ENCODE measurements around the gene POLA2.

The POLA2 gene

DNA sequence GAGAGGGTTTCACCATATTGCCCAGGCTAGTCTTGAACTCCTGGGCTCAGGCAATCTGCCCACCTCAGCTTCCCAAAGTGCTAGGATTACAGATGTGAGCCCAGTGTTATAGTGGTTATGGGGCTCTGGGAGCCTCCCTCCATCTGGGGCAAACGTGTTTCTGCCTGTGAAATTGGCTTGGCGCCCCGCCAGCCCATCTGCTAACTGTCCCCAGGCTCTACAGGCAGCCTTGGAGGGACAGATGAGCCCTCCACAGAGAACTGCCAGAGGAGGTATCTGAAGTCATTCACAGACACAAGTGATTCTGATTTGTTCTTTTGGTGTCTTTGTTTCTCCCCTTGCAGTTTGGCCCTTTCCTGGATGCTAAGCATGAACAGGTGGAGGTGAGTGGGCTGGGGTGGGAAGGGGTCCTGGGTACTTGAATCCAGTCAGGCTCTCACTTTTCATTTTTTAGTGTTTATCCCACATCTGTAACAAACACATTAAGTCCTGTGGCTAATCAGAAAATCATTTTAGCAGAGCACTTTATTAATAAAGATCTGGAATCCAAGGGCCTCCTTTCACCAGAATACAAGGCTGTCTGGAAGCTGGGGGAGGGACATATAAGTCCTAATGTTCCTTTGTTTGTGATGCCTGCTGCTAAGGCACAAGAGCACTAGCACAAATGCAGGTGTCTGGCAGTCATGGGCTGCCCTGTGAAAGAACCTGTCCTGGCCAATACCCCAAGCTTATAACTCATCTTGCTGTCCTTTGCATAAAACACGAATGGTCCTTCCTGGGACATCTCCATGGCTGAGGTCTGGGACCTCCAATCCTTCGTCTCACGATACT is 27.2 kb downstream of the POLA2 start:
- no peak for DNase-seq

DNA sequence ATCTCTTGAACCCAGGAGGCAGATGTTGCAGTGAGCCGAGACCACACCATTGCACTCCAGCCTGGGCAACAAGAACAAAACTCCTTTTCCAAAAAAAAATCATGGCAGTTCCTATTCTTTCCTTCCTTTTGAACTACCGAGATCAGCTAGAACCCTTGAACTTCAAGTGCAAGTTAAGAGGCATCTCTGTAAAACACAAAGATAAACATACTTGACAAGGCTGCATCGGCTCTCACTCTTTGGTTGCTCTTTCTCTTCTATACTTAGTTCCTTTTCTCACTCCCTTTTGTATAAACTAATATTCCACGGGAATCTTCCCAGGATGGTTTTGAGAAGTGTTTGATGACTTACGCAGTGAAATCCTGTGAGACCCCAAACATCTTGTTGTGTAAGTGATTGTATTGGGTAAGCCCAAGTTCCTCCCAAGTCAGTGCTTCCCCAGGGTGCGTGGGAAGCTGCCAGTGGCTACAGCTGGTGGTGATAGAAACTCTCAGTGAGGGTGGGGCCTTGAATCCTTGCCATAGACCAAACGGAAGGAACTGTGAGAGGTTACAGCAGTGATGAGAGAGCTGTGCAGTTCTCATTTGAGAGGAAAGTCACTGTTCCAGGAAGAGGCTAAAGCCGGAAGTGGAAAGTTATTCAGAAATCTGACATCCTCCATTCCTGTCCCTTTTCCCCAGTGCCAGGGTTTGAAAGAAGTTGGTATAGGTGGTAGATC is 28.8 kb downstream of the POLA2 start:
- no peak for DNase-seq

- DNase-seq = no peak
These were observed 29.9 kb downstream of the POLA2 start for GRCh38 chr11:65291613-65292012.

- no peak for DNase-seq
These were observed 31.1 kb downstream of the POLA2 start for GRCh38 chr11:65292890-65293289.

- no peak for DNase-seq
These were observed 32.2 kb downstream of the POLA2 start for GRCh38 chr11:65293909-65294381.

DNA sequence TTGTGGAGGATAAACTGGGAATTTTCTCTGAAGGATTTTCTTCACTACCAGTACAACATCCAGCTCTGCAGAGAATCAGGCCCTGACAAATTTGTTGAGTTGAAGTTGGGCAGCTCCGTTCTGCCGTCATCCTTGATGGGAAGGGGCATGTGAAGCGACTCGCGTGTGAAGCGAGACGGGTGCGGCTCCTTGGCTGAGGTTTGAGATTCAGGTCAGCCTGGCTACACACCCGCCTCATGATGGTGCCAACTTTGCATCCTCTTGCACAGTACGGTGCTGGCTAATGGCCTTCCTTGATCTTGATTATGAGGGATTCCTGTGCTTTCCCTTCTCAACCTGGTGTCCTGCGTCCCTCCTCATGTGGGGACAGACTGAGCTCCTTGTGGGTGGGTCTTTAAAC is 33.2 kb downstream of the POLA2 start:
- DNase-seq = no peak

DNA sequence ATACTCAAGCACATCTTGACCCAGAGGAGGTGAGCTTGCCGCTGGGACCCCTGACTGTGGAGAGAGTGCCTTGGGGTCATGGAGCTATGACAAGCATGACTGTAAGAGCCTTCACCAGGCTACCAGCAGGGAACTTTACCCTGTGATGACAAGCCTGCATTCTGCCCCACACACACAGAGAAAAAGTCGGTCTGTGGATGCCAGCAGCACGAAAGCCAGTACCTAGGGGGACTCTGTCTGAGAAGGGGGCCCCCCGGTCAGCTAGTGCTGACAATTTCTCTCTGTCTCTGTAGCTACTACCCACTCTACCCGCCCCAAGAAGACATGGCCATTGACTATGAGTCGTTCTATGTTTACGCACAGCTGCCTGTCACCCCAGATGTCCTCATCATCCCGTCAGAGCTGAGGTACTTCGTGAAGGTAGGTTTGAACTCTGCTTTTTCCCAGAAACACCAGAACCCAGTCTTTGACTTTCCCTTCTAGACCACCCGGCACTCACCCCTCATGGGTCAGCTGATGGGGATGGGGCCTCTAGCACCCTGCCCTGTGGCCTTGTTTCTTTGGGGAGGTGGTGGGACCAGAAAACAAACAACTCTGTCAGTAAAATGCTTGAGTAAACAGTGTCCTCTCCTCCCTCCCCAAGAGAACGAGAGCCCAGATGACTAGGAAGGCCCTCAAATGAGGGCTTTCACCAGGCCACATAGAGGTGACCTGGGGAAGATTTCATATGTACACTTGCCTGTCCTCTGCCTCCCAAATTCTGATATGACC is 34.0 kb downstream of the POLA2 start:
- DNase-seq = no peak

GRCh38 chr11:65297026-65297672 is 35.4 kb downstream of the POLA2 start:
- no peak for DNase-seq

DNA sequence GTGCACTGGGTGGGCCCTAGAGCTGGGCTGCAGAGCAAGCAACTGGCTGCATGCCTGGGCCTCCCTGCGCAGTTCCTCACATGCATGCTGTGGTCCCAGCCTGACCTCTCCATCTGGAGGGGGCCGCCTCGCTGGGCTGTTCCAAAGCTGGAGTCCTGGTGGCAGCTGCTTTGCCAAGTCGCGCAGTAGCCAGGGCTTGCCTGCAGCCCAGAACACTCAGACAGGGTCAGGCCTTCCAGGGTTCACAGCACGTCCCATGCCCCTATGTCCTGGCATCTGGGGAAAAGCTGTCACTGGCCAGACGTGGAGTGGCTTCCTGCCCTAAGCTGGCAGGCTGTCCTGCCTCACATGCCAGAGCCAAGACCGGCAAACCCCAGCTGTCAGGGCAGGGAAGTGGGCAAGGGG is 36.4 kb downstream of the POLA2 start:
- no peak for DNase-seq

DNA sequence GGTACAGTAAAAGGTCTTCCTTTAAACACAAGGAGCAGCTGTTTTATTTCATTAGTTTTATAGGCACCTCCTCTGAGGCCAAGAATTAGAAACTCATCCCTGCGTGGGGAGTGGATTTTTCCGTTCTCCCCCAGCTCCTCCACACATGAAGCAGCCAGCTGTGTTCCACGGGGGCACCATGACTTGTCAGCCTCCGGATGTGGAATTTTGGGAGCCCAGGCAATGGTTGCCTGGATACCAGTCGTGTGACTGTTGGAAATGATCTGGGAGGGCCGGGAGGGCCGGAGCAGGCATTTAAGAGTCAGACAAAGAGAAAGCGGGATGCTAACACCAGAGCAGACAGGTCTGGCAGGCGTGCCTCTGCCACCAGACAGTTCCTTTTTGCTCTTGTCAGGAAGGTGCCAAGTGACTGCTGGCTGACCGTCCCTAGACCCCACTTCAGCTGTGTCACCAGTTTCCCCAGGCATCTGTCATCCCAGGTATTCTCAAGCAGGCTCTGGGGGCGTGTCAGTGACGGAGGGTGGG is 37.0 kb downstream of the POLA2 start:
- no peak for DNase-seq

- no peak for DNase-seq
These were observed 39.0 kb downstream of the POLA2 start for GRCh38 chr11:65300621-65301275.

- no peak for DNase-seq
These were observed 39.9 kb downstream of the POLA2 start for GRCh38 chr11:65301491-65302329.

DNA sequence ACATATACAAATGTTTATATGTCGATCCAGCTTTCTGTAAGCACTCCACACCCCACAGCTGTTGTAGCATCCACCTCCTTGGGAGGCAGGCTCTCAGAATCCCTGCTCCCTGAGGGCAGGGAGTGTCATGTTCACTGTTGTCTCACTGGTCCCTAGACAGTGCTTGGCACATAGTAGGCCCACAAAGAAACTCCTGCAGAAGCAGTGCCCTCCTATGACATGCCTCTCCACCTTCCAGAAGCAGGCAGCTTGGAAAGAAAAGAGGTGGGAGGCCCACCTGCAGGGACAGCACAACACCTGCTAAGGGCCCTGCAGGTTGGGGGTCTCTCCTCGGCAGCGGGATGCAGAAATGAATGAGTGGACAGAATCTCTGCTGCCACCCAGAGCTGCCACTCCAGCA is 41.8 kb downstream of the POLA2 start:
- DNase-seq = no peak

DNA sequence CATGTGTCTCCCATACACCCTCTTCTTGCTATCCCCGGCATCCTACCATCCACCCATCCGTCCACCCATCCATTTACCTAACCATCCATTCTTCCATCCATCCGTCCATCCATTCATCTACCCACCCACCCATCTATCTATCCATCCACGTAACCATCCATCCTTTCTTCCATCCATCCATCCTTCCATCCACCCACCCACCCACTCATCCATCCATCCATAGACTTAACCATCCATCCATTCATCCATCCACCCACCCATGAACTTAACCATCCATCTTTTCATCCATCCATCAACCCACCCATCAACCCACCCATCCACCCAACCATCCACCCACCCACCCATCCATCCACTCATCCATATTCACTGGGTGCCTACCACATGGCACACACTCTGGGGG is 42.3 kb downstream of the POLA2 start:
- DNase-seq = no peak

GRCh38 chr11:65304613-65305012 is 42.9 kb downstream of the POLA2 start:
- DNase-seq = no peak

DNA sequence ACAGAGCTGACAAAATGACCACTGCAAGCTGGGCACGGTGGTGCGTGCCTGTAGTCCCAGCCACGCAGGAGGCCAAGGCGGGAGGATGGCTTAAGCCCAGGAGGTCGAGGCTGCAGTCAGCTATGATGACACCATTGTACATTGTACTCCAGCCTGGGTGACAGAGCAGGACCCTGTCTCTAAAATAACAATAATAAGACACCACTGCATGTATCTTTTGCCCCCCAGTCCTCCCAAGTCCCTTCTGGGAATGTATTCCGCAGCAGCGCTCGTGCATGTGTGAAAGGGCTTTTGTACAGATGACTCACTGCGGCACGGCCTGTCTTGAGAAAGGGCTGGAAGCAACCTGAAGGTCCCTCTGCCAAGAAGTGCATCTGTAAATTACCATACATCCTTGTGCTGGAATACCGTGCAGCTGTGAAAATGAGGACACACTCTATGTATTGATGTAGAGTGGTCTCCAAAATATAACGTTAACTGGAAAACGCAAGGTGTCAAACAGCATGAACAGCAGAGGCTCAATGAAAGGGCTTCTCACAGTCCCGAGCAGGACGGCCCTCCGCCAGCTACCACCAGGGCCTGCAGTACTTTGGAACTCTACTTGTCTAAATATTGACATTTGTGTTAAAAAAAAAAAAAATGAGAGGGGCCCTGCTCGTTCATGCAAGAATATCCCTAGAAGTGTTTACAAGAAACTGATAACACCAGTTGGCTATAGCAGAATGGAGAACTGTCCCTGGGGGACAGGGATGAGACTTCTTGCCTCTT is 43.9 kb downstream of the POLA2 start:
- DNase-seq = no peak

DNA sequence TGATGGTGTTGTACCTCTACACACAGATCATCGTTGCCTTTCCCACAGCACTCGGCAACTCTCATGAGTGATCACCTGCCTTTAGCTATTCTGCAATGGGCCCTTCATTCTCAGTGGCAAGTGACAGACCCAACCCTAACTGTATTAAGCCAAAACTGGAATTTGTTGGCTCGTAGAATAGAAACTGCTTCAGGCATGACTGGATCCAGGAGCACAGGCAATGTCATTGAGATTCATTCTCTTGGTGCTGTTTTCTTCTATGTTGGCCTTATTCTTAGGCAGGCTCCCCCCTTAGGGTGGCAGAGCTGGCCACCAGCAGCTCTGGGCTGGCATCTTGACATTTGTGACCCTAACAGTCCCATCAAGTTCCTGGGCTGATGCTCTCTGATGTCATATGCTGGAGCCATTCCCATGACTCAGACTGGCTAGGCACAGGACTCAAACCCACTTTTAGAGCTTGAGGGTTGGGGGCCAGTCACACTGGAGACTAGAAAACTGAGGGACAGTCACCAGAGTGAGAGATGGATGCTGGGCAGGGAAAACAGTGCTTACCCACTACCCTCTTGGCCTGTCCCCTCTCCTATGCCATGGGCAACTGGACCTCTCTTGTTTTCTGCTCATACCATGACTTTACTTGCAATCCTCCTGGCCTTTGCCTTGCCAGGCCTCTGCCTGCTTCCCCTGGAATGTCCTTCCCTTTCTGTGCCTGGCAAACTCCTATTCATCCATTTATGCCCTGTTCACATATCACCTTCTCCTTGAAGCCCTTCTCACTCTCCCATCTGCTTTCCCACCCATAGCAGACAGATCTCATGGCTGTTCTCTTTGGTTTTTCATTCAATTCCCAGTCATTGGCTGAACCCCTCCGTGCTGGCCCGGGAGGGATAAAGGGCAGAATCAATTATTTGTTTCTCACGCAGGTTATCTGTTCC is 45.8 kb downstream of the POLA2 start:
- DNase-seq = no peak

DNA sequence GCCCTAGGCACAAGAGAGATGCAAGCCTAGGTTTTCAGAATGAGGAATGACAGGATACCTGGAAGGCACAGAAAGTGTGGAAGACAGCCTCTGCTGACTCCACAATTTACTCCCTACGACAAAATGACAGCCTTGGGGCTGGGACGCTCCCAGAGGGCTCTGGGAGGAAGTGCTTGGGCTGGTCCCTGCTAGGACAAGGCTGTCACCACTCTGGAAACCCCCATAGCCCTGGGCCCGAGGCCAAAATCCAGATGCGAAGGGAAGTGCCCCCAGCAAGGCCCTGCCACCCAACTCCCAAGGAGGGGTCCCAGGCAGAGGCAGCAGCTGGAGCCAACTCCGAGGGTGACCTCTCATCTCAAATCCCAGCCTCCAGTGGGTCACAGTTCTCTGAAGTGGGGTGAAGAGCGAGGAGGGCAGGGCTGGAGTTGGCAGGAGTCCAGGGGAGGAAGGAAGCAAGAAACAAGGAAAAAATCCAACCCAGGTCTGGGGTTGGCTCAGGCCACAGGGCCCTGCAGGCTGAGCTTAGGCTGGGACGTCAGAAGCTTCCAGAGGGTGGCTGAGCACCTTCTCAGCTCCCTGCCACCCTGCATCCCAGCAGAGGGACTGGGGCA is 46.6 kb downstream of the POLA2 start:
- no peak for DNase-seq

- DNase-seq = no peak
These were observed 47.2 kb downstream of the POLA2 start for GRCh38 chr11:65309006-65309405.

Data from cortex of kidney (tissue), 1 donor.